ENCODE data around the gene TOLLIP. TPM values are rescaled to one million over a fixed set of nuclear protein-coding genes. Genes with fewer than 3 reads are reported as not detected.
"Not testable (repeated sequence)": the region's sequence is repeated elsewhere in the genome, so short reads cannot be mapped to it uniquely, and the experiment has no call there.

The TOLLIP gene
- total RNA-seq = 10 to 100 TPM; 32.9 to 34.1 TPM

- Mint-ChIP-seq H3K4me3 (peak within 1 kb of the TSS; percentile 87 to 88), H3K9me3 (peaks cover 2 to 3% of the 10 kb centered on the region in 2 donors), H3K36me3 (ENCODE audit: insufficient read depth in 2 of 2) (peaks cover 6 to 16% of the 10 kb centered on the region in 2 donors), H3K27ac (peak within 1 kb of the TSS; percentile 85), H3K4me1 (ENCODE audit: low read depth) (peaks cover 35% of the 10 kb centered on the region), H3K27me3 (ENCODE audit: low read depth) (no peaks in the 10 kb centered on the region)
- ATAC-seq (replicated peaks in 1 of 2) (peak; percentile 89 to 90), DNase-seq (peak; percentile 97 to 99)
These were observed at the start of gene TOLLIP for GRCh38 chr11:1309498-1310317. TSS of gene TOLLIP (minus strand) at chr11:1309632. CDS start at chr11:1309498, 134 bp downstream.

DNA sequence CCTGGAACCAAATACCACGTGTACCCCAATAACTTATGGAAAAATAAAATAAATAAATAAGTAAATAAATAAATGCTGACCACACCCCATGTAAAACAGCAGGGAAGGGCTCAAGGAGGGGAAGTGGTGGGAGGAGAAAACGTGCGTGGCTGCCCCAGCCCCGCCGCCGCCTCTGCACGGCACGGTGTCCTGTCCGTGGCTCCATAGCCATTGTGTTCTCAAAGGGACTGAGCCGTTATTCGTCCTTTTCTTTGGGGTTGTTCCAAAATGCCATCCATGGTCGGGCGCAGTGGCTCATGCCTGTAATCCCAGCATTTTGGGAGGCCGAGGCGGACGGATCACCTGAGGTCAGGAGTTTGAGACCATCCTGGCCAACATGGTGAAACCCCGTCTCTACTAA, 49.5 kb upstream of the TOLLIP start:
- not testable (repeated sequence) for H3K9me3 Mint-ChIP-seq; H3K4me3 Mint-ChIP-seq; DNase-seq; H3K36me3 Mint-ChIP-seq (ENCODE audit: insufficient read depth in 2 of 2); H3K27ac Mint-ChIP-seq; ATAC-seq (replicated peaks in 1 of 2); H3K4me1 Mint-ChIP-seq (ENCODE audit: low read depth)
- H3K27me3 Mint-ChIP-seq (ENCODE audit: low read depth) = peaks cover 11% of the 10 kb centered on the region

GRCh38 chr11:1358286-1358685, 48.9 kb upstream of the TOLLIP start:
- DNase-seq = no peak
- no peaks in the 10 kb centered on the region for H3K9me3 Mint-ChIP-seq

DNA sequence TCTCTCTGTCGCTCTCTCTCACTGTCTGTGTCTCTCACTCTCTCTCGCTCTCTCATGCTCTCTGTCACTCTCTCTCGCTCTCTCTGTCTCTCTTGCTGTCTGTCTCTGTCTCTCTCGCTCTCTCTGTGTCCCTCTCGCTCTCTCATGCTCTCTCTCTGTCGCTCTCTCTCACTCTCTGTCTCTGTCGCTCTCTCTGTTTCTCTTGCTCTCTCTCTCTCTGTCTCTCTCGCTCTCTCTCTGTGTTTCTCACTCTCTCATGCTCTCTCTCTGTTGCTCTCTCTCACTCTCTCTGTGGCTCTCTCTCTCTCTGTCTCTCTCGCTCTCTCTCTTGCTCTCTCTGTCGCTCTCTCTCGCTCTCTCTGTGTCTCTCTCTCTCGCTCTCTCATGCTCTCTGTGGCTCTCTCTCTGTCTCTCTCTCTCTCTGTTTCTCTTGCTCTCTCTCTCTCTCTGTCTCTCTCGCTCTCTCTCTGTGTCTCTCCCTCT, 47.1 kb upstream of the TOLLIP start:
- Mint-ChIP-seq H3K9me3 (no peaks in the 10 kb centered on the region), H3K27ac (no peak overlapping the region), H3K27me3 (ENCODE audit: low read depth) (peaks cover 11% of the 10 kb centered on the region), H3K36me3 (ENCODE audit: insufficient read depth in 2 of 2) (no peaks in the 10 kb centered on the region), H3K4me3 (no peak overlapping the region), H3K4me1 (ENCODE audit: low read depth) (no peaks in the 10 kb centered on the region)
- ATAC-seq (replicated peaks in 1 of 2) = no peak
- no peak for DNase-seq

More at GRCh38 chr11:1358286-1358685, 48.9 kb upstream of the TOLLIP start:
- Mint-ChIP-seq H3K27me3 (ENCODE audit: low read depth) (peaks cover 11% of the 10 kb centered on the region), H3K36me3 (ENCODE audit: insufficient read depth in 2 of 2) (no peaks in the 10 kb centered on the region), H3K27ac (no peak overlapping the region), H3K4me3 (no peak overlapping the region), H3K4me1 (ENCODE audit: low read depth) (no peaks in the 10 kb centered on the region)
- no peak for ATAC-seq (replicated peaks in 1 of 2)

DNA sequence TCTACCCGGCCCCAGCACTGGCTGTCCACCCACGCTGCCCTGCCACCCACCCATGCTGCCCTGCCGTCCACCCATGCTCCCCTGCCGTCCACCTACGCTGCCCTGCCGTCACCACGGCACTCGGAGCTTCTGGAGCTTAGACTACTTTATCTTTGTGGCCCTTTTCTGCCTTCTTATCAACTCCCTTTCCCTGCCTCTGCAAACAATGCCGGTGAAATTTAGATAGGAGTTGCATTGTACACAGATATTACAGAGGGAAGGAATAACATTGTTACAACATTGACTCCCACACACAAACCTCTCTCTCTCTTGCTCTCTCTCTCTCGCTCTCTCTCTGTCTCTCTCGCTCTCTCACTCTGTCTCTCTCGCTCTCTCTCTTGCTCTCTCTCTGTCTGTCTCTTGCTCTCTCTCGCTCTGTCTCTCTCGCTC, 46.6 kb upstream of the TOLLIP start:
- no peak for DNase-seq
- Mint-ChIP-seq H3K9me3 (no peaks in the 10 kb centered on the region), H3K27ac (no peak overlapping the region), H3K4me1 (ENCODE audit: low read depth) (no peaks in the 10 kb centered on the region), H3K36me3 (ENCODE audit: insufficient read depth in 2 of 2) (no peaks in the 10 kb centered on the region), H3K4me3 (no peak overlapping the region), H3K27me3 (ENCODE audit: low read depth) (peaks cover 11% of the 10 kb centered on the region)
- ATAC-seq (replicated peaks in 1 of 2) = no peak

DNA sequence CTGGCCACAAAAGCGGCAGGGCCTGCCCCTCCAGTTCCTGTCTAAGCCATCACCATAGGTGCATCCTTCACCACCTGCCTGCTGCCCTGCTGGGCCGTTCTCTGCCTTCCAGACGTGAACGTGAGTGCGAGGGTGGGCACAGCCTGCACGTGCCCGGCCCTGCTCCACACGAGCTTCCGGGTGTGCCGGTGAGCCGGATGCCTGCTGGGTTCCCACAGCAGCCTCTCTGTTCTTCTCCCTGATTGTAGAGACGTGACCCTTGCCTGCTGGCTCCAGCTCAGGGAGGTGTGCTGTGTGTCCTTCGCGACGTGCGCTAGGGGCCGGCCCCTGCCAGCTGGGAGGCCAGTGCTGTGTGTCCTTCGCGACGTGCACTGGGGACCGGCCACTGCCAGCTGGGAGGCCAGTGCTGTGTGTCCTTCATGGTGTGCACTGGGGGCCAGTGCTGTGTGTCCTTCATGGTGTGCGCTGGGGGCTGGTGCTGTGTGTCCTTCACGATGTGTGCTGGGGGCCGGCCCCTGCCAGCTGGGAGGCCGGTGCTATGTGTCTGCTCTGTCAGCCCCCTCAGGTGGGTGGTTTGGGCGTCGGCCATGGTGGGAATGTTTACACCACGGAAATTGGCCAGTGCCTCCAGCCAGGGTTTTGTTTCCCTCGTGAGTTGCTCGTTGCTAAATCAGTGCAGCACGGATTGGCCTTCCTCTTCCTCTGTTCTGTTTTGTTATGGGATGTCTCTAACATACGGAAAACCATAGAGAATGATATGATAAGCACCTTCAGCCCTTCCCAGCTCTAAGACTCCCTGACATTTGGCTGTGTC, 44.9 kb upstream of the TOLLIP start:
- no peak overlapping the region for H3K4me3 Mint-ChIP-seq
- H3K27ac Mint-ChIP-seq = no peak overlapping the region
- H3K9me3 Mint-ChIP-seq = no peaks in the 10 kb centered on the region
- ATAC-seq (replicated peaks in 1 of 2) (no peak), DNase-seq (no peak)
- H3K4me1 Mint-ChIP-seq (ENCODE audit: low read depth) = no peaks in the 10 kb centered on the region
- no peaks in the 10 kb centered on the region for H3K36me3 Mint-ChIP-seq (ENCODE audit: insufficient read depth in 2 of 2)
- H3K27me3 Mint-ChIP-seq (ENCODE audit: low read depth) = peaks cover 11% of the 10 kb centered on the region

DNA sequence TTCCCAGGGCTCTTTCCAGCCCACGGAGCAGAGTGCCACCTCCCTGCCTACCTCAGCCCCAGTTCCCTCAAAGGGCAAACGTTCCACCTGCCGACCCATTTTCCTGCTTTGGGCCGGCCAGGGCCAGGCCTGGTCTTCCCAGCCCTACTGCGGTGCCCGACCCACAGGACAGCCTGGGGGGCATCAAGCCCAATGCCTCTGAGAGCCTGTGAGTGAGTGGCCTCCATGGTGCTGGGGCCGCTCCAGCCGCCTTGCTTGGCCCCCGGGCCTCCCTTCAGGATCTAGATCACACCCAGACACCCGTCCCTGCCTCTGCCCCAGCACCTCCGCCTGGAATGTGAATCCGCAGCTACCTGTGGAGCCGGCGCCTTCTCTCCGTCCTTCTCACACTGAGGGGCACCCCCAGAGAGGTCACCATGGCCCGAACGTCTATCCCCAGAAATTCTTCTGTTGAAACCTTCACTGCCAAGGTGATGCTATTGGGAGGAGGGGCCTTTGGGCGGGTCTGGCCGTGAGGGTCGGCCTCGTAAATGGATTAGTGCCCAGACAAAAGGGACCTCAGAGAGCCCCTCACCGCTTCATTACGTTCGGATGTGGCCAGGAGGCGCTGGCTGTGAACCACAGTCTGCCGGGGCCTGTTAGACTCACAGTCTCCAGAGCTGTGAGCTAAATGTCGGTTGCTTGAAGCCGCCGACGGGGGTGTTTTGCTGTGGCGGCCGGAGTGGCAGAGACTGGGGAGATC, 44.1 kb upstream of the TOLLIP start:
- no peaks in the 10 kb centered on the region for H3K9me3 Mint-ChIP-seq
- DNase-seq (no peak), ATAC-seq (replicated peaks in 1 of 2) (no peak)
- H3K4me1 Mint-ChIP-seq (ENCODE audit: low read depth) = no peaks in the 10 kb centered on the region
- H3K27ac Mint-ChIP-seq = no peak overlapping the region
- H3K36me3 Mint-ChIP-seq (ENCODE audit: insufficient read depth in 2 of 2) = no peaks in the 10 kb centered on the region
- H3K4me3 Mint-ChIP-seq = no peak overlapping the region
- peaks cover 11% of the 10 kb centered on the region for H3K27me3 Mint-ChIP-seq (ENCODE audit: low read depth)

DNA sequence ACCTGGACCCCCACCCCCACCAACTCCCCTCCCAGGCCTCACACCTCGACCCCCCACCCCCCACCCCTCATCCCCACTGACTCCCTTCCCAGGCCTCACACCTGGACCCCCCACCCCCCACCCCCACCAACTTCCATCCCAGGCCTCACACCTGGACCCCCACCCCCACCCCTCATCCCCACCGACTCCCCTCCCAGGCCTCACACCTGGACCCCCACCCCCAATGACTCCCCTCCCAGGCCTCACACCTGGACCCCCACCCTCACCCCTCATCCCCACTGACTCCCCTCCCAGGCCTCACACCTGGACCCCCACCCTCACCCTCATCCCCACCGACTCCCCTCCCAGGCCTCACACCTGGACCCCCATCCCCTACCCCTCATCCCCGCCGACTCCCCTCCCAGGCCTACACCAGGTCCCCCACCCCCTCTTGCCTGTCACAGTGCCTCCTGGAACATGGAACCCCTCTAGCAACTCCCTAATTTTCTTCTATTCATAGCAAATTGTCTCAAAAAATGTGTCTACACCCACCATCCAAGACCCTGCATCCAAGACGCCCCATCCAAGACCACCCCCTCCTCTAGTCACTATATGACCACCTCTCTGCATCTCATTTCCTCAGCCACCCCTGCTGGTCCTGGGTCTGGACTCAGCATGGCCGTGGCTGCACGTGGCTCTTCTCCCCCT, 43.4 kb upstream of the TOLLIP start:
- DNase-seq = no peak
- Mint-ChIP-seq H3K4me1 (ENCODE audit: low read depth) (no peaks in the 10 kb centered on the region), H3K27me3 (ENCODE audit: low read depth) (peaks cover 11% of the 10 kb centered on the region), H3K36me3 (ENCODE audit: insufficient read depth in 2 of 2) (no peaks in the 10 kb centered on the region), H3K4me3 (no peak overlapping the region), H3K27ac (no peak overlapping the region), H3K9me3 (no peaks in the 10 kb centered on the region)
- no peak for ATAC-seq (replicated peaks in 1 of 2)

DNA sequence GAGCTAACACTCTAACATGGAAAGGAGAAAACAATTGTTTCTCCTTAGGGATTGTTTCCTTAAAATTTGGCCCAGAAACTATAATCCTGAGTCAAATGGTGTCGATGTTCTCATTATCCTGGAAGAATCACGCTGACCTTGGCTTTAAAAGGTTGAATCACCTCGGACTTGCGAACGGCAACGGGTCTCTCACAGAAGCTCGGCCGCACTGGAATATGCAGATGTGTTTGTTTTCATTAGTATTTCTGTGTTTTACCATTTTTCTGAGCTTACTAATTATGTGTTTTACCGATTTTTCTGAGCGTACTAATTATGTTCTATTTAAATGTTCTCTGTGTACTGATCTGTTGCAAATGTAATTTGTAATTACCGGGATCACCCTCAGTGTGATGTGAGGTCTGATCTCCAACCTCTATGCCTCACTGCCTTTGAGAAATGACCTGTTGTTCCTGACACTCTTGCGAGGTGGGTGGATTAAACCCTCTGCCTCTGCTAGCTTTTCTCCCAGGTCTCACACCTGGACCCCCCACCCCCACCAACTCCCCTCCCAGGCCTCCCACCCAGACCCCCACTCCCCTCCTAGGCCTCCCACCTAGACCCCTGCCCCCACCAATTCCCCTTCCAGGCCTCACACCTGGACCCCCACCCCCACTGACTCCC, 42.0 kb upstream of the TOLLIP start:
- H3K4me3 Mint-ChIP-seq = no peak overlapping the region
- no peak for ATAC-seq (replicated peaks in 1 of 2)
- H3K27ac Mint-ChIP-seq = no peak overlapping the region
- H3K4me1 Mint-ChIP-seq (ENCODE audit: low read depth) = no peaks in the 10 kb centered on the region
- peaks cover 5% of the 10 kb centered on the region for H3K27me3 Mint-ChIP-seq (ENCODE audit: low read depth)
- H3K9me3 Mint-ChIP-seq = no peaks in the 10 kb centered on the region
- no peak for DNase-seq
- H3K36me3 Mint-ChIP-seq (ENCODE audit: insufficient read depth in 2 of 2) = no peaks in the 10 kb centered on the region

- DNase-seq = no peak
- H3K27ac Mint-ChIP-seq = no peak overlapping the region
- H3K27me3 Mint-ChIP-seq (ENCODE audit: low read depth) = no peaks in the 10 kb centered on the region
- no peak overlapping the region for H3K4me3 Mint-ChIP-seq
- H3K9me3 Mint-ChIP-seq = no peaks in the 10 kb centered on the region
- no peak for ATAC-seq (replicated peaks in 1 of 2)
- H3K4me1 Mint-ChIP-seq (ENCODE audit: low read depth) = peaks cover 8% of the 10 kb centered on the region
- H3K36me3 Mint-ChIP-seq (ENCODE audit: insufficient read depth in 2 of 2) = no peaks in the 10 kb centered on the region
These were observed 40.8 kb upstream of the TOLLIP start for GRCh38 chr11:1350086-1350725.

DNA sequence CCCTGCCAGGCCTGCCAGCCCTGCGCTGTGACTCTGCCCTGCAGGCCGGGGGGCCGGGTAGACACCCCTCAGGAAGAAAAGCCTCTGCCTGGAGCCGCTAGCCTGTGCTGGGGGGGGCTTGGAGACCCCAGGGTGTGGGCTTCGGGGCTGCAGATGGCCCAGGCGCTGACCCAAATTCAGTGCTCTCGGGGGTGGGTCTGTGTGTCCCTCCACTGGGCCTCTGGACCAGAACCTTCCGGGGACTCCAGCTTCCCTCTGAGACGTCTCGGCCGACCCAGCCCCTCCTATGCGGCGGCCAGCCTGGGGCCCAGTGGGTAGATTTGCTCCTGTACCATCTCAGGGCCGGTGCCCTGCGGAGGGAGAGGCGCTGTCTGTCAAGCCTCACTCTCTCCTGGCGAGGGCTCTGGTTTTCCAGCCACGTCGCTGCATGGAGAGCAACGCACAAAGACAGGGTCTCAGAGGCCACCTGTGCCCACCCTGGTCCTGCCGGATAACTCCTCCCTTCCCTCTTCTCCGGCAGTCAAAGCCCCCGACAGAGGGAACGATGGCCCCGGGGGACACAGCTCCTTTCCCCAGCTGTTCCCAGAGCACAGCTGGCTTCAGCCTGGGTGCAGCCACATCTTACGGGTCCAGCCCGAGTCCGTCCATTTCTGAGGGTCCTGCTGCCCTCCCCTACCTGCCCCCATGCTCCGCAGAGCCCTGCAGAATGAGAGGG, 40.1 kb upstream of the TOLLIP start:
- H3K4me3 Mint-ChIP-seq = no peak overlapping the region
- peaks cover 8% of the 10 kb centered on the region for H3K4me1 Mint-ChIP-seq (ENCODE audit: low read depth)
- ATAC-seq (replicated peaks in 1 of 2) = no peak
- DNase-seq = no peak
- H3K9me3 Mint-ChIP-seq = no peaks in the 10 kb centered on the region
- H3K36me3 Mint-ChIP-seq (ENCODE audit: insufficient read depth in 2 of 2) = no peaks in the 10 kb centered on the region
- no peaks in the 10 kb centered on the region for H3K27me3 Mint-ChIP-seq (ENCODE audit: low read depth)
- H3K27ac Mint-ChIP-seq = no peak overlapping the region
